ENCODE measurements around the gene RTTN.
A peak's percentile ranks its signal among the peaks of the same experiment; 100 is the strongest.

The RTTN gene

GRCh38 chr18:69985239-69985638 is 220.2 kb downstream of the RTTN start:
- H3K9me3 ChIP-seq (ENCODE audit: insufficient read depth, low read depth, low read length): peaks cover 20% of the 10 kb centered on the region; the same call in 1 of the 2 replicates
- H2AFZ ChIP-seq (ENCODE audit: low read length): no peak overlapping the region
- H3K27me3 ChIP-seq (ENCODE audit: insufficient read depth, low read length, poor library complexity, severe bottlenecking): no peaks in the 10 kb centered on the region
- H3F3A ChIP-seq (ENCODE audit: low read depth): 0 out of 2 replicates have a peak, but pooled peaks cover 2% of the 10 kb centered on the region
- H3K36me3 ChIP-seq (ENCODE audit: insufficient read depth, low read length): peaks cover 8% of the 10 kb centered on the region; the same call in 1 of the 2 replicates
- H3K4me3 ChIP-seq (ENCODE audit: low read length, poor library complexity, severe bottlenecking): no peak overlapping the region
- H3K4me1 ChIP-seq (ENCODE audit: insufficient read depth, low read length, poor library complexity, severe bottlenecking): peaks cover 26% of the 10 kb centered on the region
- no peak overlapping the region for H3K4me2 ChIP-seq (ENCODE audit: low read depth, low read length, poor library complexity, severe bottlenecking)
- H3K79me2 ChIP-seq (ENCODE audit: insufficient read depth, low read length): no peaks in the 10 kb centered on the region
- H3K9me2 ChIP-seq (replicated peaks; ENCODE audit: low read depth, low read length): no peaks in the 10 kb centered on the region
- H3K9ac ChIP-seq (ENCODE audit: low read depth, low read length, poor library complexity, severe bottlenecking): no peak overlapping the region
- no peaks in the 10 kb centered on the region for H4K20me1 ChIP-seq (ENCODE audit: insufficient read depth, low read length, poor library complexity, severe bottlenecking)
- TF ChIP-seq EZH2phosphoT487 (IDR thresholded peaks at IDR 0.05; ENCODE audit: borderline replicate concordance): no peak
- TF ChIP-seq CTCF (conservative IDR thresholded peaks at IDR 0.05; ENCODE audit: low read length): no peak; the same call in 1 of the 2 replicates

GRCh38 chr18:69982417-69982816 is 223.1 kb downstream of the RTTN start:
- H3K27me3 ChIP-seq (ENCODE audit: insufficient read depth, low read length, poor library complexity, severe bottlenecking): no peaks in the 10 kb centered on the region
- peak overlapping the region; percentile 50 for H3K4me2 ChIP-seq (ENCODE audit: low read depth, low read length, poor library complexity, severe bottlenecking)
- no peak for TF ChIP-seq CTCF (conservative IDR thresholded peaks at IDR 0.05; ENCODE audit: low read length)
- no peak for TF ChIP-seq EZH2phosphoT487 (IDR thresholded peaks at IDR 0.05; ENCODE audit: borderline replicate concordance)
- H3K79me2 ChIP-seq (ENCODE audit: insufficient read depth, low read length): no peaks in the 10 kb centered on the region
- H4K20me1 ChIP-seq (ENCODE audit: insufficient read depth, low read length, poor library complexity, severe bottlenecking): no peaks in the 10 kb centered on the region
- no peak overlapping the region for H3K4me3 ChIP-seq (ENCODE audit: low read length, poor library complexity, severe bottlenecking)
- peaks cover 2% of the 10 kb centered on the region; the same call in 1 of the 2 replicates for H3K9me3 ChIP-seq (ENCODE audit: insufficient read depth, low read depth, low read length)
- no peak overlapping the region for H2AFZ ChIP-seq (ENCODE audit: low read length)
- H3K9me2 ChIP-seq (replicated peaks; ENCODE audit: low read depth, low read length): no peaks in the 10 kb centered on the region
- H3F3A ChIP-seq (ENCODE audit: low read depth): 0 out of 2 replicates have a peak, but pooled peaks cover 2% of the 10 kb centered on the region
- no peak overlapping the region for H3K9ac ChIP-seq (ENCODE audit: low read depth, low read length, poor library complexity, severe bottlenecking)
- peaks cover 8% of the 10 kb centered on the region; the same call in 1 of the 2 replicates for H3K36me3 ChIP-seq (ENCODE audit: insufficient read depth, low read length)
- peaks cover 42% of the 10 kb centered on the region for H3K4me1 ChIP-seq (ENCODE audit: insufficient read depth, low read length, poor library complexity, severe bottlenecking)

- Histone ChIP-seq H3K4me2 (ENCODE audit: low read depth, low read length, poor library complexity, severe bottlenecking) (peak overlapping the region; percentile 50), H3F3A (ENCODE audit: low read depth) (0 out of 2 replicates have a peak, but pooled peaks cover 2% of the 10 kb centered on the region), H3K4me3 (ENCODE audit: low read length, poor library complexity, severe bottlenecking) (peak overlapping the region; percentile 10), H3K27me3 (ENCODE audit: insufficient read depth, low read length, poor library complexity, severe bottlenecking) (no peaks in the 10 kb centered on the region), H3K4me1 (ENCODE audit: insufficient read depth, low read length, poor library complexity, severe bottlenecking) (peaks cover 42% of the 10 kb centered on the region), H3K9me3 (ENCODE audit: insufficient read depth, low read depth, low read length) (no peaks in the 10 kb centered on the region), H3K36me3 (ENCODE audit: insufficient read depth, low read length) (peaks cover 8% of the 10 kb centered on the region; the same call in 1 of the 2 replicates), H3K9me2 (replicated peaks; ENCODE audit: low read depth, low read length) (no peaks in the 10 kb centered on the region), H3K9ac (ENCODE audit: low read depth, low read length, poor library complexity, severe bottlenecking) (peak overlapping the region; percentile 15), H4K20me1 (ENCODE audit: insufficient read depth, low read length, poor library complexity, severe bottlenecking) (no peaks in the 10 kb centered on the region), H3K79me2 (ENCODE audit: insufficient read depth, low read length) (no peaks in the 10 kb centered on the region), H2AFZ (ENCODE audit: low read length) (no peak overlapping the region)
- TF ChIP-seq EZH2phosphoT487 (IDR thresholded peaks at IDR 0.05; ENCODE audit: borderline replicate concordance): no peak
- no peak for TF ChIP-seq CTCF (conservative IDR thresholded peaks at IDR 0.05; ENCODE audit: low read length)
Observed at GRCh38 chr18:69981948-69982347, 223.5 kb downstream of the RTTN start.
